RWPE2 (cell line): Measurements from ENCODE around the gene POU2AF2.
"Not testable (repeated sequence)": the region's sequence is repeated elsewhere in the genome, so short reads cannot be mapped to it uniquely, and the experiment has no call there.

Experiments used
- ATAC-seq: fragments of 200-7000 bp; cut with Tn5 transposase; 3 replicates; pipeline ENCODE4 v1.9.1; 2021; ENCODE audit warnings: low read depth
- DNase-seq: peaks from one replicate; pipeline ENCODE4 v3.0.0-alpha.2; 2020; ENCODE audit warnings: low spot score
- H3K27ac ChIP-seq: fragments of 450-650 bp; 2 replicates; pipeline ENCODE4 v1.5.1; 2017; ENCODE audit warnings: mild to moderate bottlenecking; ENCODE audit not compliant: poor library complexity, severe bottlenecking
- H3K27me3 ChIP-seq: fragments of 250-450 bp; sonication (Bioruptor Pico); 2 replicates; pipeline ENCODE4 v1.5.1; 2021; ENCODE audit warnings: mild to moderate bottlenecking, moderate library complexity; ENCODE audit not compliant: insufficient read depth, poor library complexity, severe bottlenecking
- H3K36me3 ChIP-seq: fragments of 250-450 bp; sonication (Bioruptor Pico); 2 replicates; pipeline ENCODE4 v1.5.1; 2020; ENCODE audit warnings: low read depth, mild to moderate bottlenecking, moderate library complexity
- H3K4me1 ChIP-seq: fragments of 250-450 bp; sonication (Bioruptor Pico); 2 replicates; pipeline ENCODE4 v1.5.1; 2021; ENCODE audit warnings: mild to moderate bottlenecking, moderate library complexity; ENCODE audit not compliant: insufficient read depth, poor library complexity, severe bottlenecking
- H3K4me3 ChIP-seq: fragments of 250-450 bp; sonication (Bioruptor Pico); 2 replicates; pipeline ENCODE4 v1.5.1; 2021; ENCODE audit warnings: mild to moderate bottlenecking, moderate library complexity; ENCODE audit not compliant: severe bottlenecking
- H3K9me3 ChIP-seq: fragments of 250-450 bp; sonication (Bioruptor Pico); 2 replicates; pipeline ENCODE4 v1.5.1; 2021; ENCODE audit warnings: mild to moderate bottlenecking, moderate library complexity; ENCODE audit not compliant: severe bottlenecking
- TF ChIP-seq, protein P1 (sequence below): fragments of 450-650 bp; IDR thresholded peaks from one replicate; pipeline ENCODE4 v1.5.1; 2017; ENCODE audit warnings: mild to moderate bottlenecking, moderate library complexity; ENCODE audit not compliant: poor library complexity, severe bottlenecking

Gene POU2AF2

DNA sequence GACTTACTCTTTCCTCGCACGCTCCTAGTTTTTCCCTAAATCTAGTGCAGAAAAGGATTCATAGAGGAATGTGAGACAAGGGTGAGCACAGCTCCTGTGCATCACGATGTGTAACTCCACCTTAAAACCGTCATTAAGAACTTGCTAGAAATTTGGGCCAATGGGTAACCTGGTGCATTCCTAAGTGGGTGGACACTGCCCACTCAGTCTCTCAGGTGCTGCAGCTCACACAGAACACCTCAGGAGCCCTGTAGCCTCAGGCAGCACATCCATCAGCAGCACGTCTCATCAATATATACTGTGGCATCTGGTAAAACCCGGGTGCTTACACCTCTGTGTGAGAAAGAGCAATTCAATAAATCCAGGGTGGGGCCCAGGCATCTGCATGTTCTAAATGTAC lies 65.2 kb downstream of the POU2AF2 start:
- Histone ChIP-seq H3K9me3 (no peaks in the 10 kb centered on the region), H3K27ac (no peak overlapping the region), H3K27me3 (peaks cover 6% of the 10 kb centered on the region), H3K4me1 (no peaks in the 10 kb centered on the region), H3K4me3 (no peak overlapping the region), H3K36me3 (no peaks in the 10 kb centered on the region)
- TF ChIP-seq, protein P1, sequence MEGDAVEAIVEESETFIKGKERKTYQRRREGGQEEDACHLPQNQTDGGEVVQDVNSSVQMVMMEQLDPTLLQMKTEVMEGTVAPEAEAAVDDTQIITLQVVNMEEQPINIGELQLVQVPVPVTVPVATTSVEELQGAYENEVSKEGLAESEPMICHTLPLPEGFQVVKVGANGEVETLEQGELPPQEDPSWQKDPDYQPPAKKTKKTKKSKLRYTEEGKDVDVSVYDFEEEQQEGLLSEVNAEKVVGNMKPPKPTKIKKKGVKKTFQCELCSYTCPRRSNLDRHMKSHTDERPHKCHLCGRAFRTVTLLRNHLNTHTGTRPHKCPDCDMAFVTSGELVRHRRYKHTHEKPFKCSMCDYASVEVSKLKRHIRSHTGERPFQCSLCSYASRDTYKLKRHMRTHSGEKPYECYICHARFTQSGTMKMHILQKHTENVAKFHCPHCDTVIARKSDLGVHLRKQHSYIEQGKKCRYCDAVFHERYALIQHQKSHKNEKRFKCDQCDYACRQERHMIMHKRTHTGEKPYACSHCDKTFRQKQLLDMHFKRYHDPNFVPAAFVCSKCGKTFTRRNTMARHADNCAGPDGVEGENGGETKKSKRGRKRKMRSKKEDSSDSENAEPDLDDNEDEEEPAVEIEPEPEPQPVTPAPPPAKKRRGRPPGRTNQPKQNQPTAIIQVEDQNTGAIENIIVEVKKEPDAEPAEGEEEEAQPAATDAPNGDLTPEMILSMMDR = no peak
- ATAC-seq = no peak
- DNase-seq = no peak

DNA sequence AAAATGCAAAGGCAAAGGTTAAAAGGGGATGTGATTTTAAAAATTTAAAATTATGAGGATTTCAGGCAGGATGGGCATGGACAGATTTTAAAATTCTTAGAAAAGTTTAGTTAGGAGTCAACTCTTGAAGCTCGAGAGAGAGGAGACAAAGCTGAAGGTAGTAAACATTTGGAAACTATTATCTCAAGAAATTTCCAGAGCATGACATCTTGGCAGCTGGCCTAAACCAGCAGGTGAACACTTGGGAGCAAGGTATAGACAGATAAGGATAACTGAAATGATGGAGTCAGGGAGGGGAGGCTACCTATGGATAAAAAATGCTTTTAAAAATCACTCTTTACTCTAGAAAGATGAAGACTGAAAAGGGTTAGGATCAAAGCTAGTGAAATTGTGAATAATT lies 66.6 kb downstream of the POU2AF2 start:
- Histone ChIP-seq H3K27me3 (no peaks in the 10 kb centered on the region), H3K36me3 (no peaks in the 10 kb centered on the region), H3K4me1 (no peaks in the 10 kb centered on the region), H3K9me3 (no peaks in the 10 kb centered on the region), H3K4me3 (no peak overlapping the region), H3K27ac (no peak overlapping the region)
- DNase-seq (no peak), ATAC-seq (no peak)
- TF ChIP-seq, protein P1 = no peak

DNA sequence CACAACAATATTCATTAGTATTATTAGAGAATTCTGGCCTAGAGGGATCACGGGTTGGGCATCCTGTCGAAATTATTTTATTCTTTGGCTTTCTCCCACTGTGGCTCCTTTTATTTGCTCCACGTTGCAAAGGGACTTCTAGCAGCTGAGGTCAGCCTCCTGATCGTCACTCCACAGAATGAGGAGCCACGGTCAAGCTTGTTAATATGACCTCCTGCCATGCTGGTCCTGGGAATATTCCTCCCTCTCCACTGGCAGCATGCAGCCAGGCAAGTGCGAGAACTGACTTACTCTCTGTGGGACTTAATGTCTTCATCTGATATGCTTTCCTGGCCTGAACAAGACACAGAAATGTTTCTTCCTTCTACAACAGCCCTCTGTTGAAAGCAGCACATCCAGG lies 73.8 kb downstream of the POU2AF2 start:
- no peak overlapping the region for H3K27ac ChIP-seq
- H3K36me3 ChIP-seq = no peaks in the 10 kb centered on the region
- no peaks in the 10 kb centered on the region for H3K4me1 ChIP-seq
- ATAC-seq (no peak), DNase-seq (no peak)
- TF ChIP-seq, protein P1 = no peak
- no peak overlapping the region for H3K4me3 ChIP-seq
- no peaks in the 10 kb centered on the region for H3K9me3 ChIP-seq
- no peaks in the 10 kb centered on the region for H3K27me3 ChIP-seq

DNA sequence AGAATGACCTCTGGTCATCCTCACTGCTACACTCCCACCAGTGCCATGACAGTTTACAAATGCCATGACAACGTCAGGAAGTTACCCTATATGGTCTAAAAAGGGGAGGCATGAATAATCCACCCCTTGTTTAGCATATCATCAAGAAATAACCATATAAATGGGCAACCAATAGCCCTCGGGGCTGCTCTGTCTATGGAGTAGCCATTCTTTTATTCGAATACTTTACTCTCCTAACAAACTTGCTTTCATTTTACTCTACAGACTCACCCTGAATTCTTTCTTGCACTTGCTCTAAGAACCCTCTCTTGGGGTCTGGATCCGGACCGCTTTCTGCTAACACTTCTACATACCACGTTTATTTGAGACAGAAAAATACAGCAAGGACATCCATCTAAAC lies 74.7 kb downstream of the POU2AF2 start:
- not testable (repeated sequence) for H3K4me1 ChIP-seq

DNA sequence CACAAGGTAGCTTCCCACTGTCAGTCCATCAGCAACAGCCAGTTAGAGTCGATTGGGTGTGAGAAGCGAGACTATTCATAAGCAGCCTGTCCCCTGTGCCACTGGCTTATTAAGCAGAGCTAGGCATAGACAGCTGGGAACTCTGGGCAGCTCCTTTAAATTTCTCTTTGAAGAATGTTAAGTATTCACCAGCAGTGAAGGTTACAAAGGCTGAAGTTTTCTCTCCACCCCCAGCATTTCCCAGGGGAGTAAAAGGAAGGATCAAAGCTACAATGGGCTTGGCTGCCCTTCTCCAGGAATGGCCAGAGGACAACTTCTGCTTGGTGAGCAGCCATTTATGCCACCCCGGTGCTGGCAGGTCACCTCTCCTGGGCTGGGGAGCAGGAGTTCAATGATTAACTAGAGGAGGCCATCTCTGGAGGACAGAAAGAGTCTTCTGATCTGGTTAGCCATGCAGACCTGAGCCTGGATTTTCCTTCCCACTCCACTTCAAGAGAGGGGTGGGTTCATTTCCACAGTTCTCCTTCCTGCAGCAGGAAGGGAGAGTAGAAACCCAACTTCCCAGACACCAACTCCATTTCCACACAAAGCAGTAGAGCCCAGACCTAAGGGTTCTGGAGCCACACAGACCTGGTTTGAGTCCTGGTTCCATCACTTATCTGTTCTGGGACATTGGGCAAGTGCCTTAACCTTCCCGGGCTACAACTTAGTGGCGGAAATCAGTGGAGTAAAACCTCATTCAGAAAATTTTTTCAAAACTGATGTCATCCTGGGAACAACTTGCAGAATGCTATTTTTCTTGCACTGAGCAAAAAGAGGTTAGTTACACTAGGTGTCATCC lies 75.4 kb downstream of the POU2AF2 start:
- no peak for DNase-seq
- no peaks in the 10 kb centered on the region for H3K4me1 ChIP-seq
- H3K4me3 ChIP-seq = no peak overlapping the region
- no peak overlapping the region for H3K27ac ChIP-seq
- no peaks in the 10 kb centered on the region for H3K27me3 ChIP-seq
- ATAC-seq = no peak
- no peaks in the 10 kb centered on the region for H3K9me3 ChIP-seq
- H3K36me3 ChIP-seq = no peaks in the 10 kb centered on the region
- TF ChIP-seq, protein P1 = no peak

More for the DNA sequence above, 74.7 kb downstream of the POU2AF2 start:
- not testable (repeated sequence) for H3K27ac ChIP-seq, DNase-seq, ATAC-seq, H3K27me3 ChIP-seq, H3K9me3 ChIP-seq, H3K4me3 ChIP-seq, H3K36me3 ChIP-seq
